GM12878 (cell line): Measurements from ENCODE around the gene IRF7. TPM values are rescaled to one million over a fixed set of nuclear protein-coding genes. Genes with fewer than 3 reads are reported as not detected.

ENCODE experiments used
- BCL3 ChIP-seq: IDR thresholded peaks from 2 replicates; pipeline ENCODE4 v1.6.1; 2011; ENCODE audit warnings: borderline replicate concordance, low read depth, mild to moderate bottlenecking, moderate library complexity, low read length; ENCODE audit not compliant: insufficient read depth, poor library complexity, severe bottlenecking
- BHLHE40 ChIP-seq, 2 experiments: fragments of 450-650 bp in 1 of 2; IDR thresholded peaks; 2 replicates each; pipeline ENCODE4 v1.6.1; 2011 to 2017; ENCODE audit warnings: low read depth in 2 of 2, borderline replicate concordance in 1 of 2, improper control_type of control experiment in 1 of 2, low read length in 1 of 2, mild to moderate bottlenecking in 1 of 2
- CHD2 ChIP-seq: IDR thresholded peaks from 2 replicates; pipeline ENCODE4 v1.6.1; 2011; ENCODE audit warnings: low read depth, low read length, improper control_type of control experiment, borderline replicate concordance
- CREM ChIP-seq: IDR thresholded peaks from 2 replicates; pipeline ENCODE4 v1.6.1; 2014; ENCODE audit warnings: antibody characterized with exemption, low read depth
- EED ChIP-seq: sonication (generic); IDR thresholded peaks from 2 replicates; pipeline ENCODE4 v1.6.1; 2016; ENCODE audit warnings: antibody characterized with exemption, low read depth
- ETV6 ChIP-seq, 2 experiments: fragments of 450-650 bp in 1 of 2; IDR thresholded peaks in 1 of 2; conservative IDR thresholded peaks in 1 of 2; 2 replicates each; pipeline ENCODE4 v1.6.1; 2014; ENCODE audit warnings: antibody characterized with exemption in 1 of 2, borderline replicate concordance in 1 of 2, low read depth in 1 of 2, mild to moderate bottlenecking in 1 of 2, moderate library complexity in 1 of 2
- GATAD2B ChIP-seq: fragments of 450-650 bp; conservative IDR thresholded peaks from 2 replicates; pipeline ENCODE4 v1.6.1; 2017; ENCODE audit warnings: low read depth, mild to moderate bottlenecking, moderate library complexity
- IKZF1 ChIP-seq: fragments of 450-650 bp; conservative IDR thresholded peaks from 2 replicates; pipeline ENCODE4 v1.6.1; 2017; ENCODE audit warnings: antibody characterized with exemption, mild to moderate bottlenecking
- IKZF2 ChIP-seq, 2 experiments: fragments of 450-650 bp; IDR thresholded peaks; 2 replicates each; pipeline ENCODE4 v1.6.1; 2017; ENCODE audit warnings: mild to moderate bottlenecking in 2 of 2, moderate library complexity in 2 of 2
- KDM1A ChIP-seq: fragments of 200-600 bp; sonication (generic); IDR thresholded peaks from 2 replicates; pipeline ENCODE4 v1.6.1; 2016; ENCODE audit warnings: borderline replicate concordance
- LARP7 ChIP-seq: fragments of 450-650 bp; IDR thresholded peaks from 2 replicates; pipeline ENCODE4 v1.6.1; 2017; ENCODE audit warnings: mild to moderate bottlenecking
- NRF1 ChIP-seq: conservative IDR thresholded peaks from 2 replicates; pipeline ENCODE4 v1.6.1; 2011; ENCODE audit warnings: mild to moderate bottlenecking, low read depth, low read length, improper control_type of control experiment
- POU2F2 ChIP-seq: IDR thresholded peaks from 3 replicates; pipeline ENCODE4 v1.6.1; 2011; ENCODE audit warnings: low read depth, mild to moderate bottlenecking, low read length, borderline replicate concordance
- RELB ChIP-seq: fragments of 450-650 bp; IDR thresholded peaks from 2 replicates; pipeline ENCODE4 v1.6.1; 2017; ENCODE audit warnings: low read depth, mild to moderate bottlenecking, moderate library complexity
- RFX5 ChIP-seq: IDR thresholded peaks from 2 replicates; pipeline ENCODE4 v1.6.1; 2011; ENCODE audit warnings: low read depth, low read length, improper control_type of control experiment
- SMAD5 ChIP-seq: IDR thresholded peaks from 2 replicates; pipeline ENCODE4 v1.6.1; 2016; ENCODE audit warnings: antibody characterized with exemption, low read depth
- TCF3 ChIP-seq: IDR thresholded peaks from 2 replicates; pipeline ENCODE4 v1.6.1; 2012; ENCODE audit warnings: low read depth, mild to moderate bottlenecking, low read length, borderline replicate concordance; ENCODE audit not compliant: insufficient read depth
- ZBED1 ChIP-seq: IDR thresholded peaks from 2 replicates; pipeline ENCODE4 v1.6.1; 2016; ENCODE audit warnings: borderline replicate concordance
- ZBTB33 ChIP-seq: fragments of 450-650 bp; IDR thresholded peaks from 2 replicates; pipeline ENCODE4 v1.6.1; 2017; ENCODE audit warnings: mild to moderate bottlenecking
- ZBTB40 ChIP-seq: fragments of 450-650 bp; IDR thresholded peaks from 2 replicates; pipeline ENCODE4 v1.6.1; 2016; ENCODE audit warnings: mild to moderate bottlenecking, moderate library complexity, borderline replicate concordance
- polyA plus RNA-seq, 11 experiments: library from polyadenylated mRNA; depleted of rRNA in 4 of 11; unstranded in 6 of 11; stranded (reverse) in 5 of 11; fragments of >200 nt; fragmentation: Nextera tagmentation in 4 of 11; fragmentation: Illumina TruSeq in 1 of 11; extraction: Ambion mirVana in 4 of 11; extraction: Trizol in 1 of 11; gene quantifications; 1 replicate in 1 of 11; 2 replicates in 10 of 11; pipeline versions ENCODE4 v1.2.1 to v1.2.3, GENCODE V29; 2011 to 2016; ENCODE audit warnings: inconsistent platforms in 2 of 11, missing spikeins in 2 of 11, low read depth in 1 of 11
- total RNA-seq, 4 experiments: library from RNA; depleted of rRNA in 3 of 4; stranded (reverse); fragments of >200 nt in 3 of 4; fragmentation: Illumina TruSeq in 1 of 4; extraction: Trizol in 1 of 4; gene quantifications; 2 replicates each; pipeline versions ENCODE4 v1.2.1 to v1.2.3, GENCODE V29; 2013 to 2021

IRF7 gene
- total and polyA plus RNA-seq, 10 of the 15 experiments (the other 5 are each of a cell fraction or from before 2014, with no cell fraction given) = 4.4 to 141 (median 67.6) TPM

- peak; percentile 85 for TF ChIP-seq RELB
- TF ChIP-seq SMAD5 = peak; percentile 92
- TF ChIP-seq IKZF2 (IDR thresholded peaks at IDR 0.05) = peak; percentile 20 to 55
- TF ChIP-seq BHLHE40 (IDR thresholded peaks at IDR 0.05; ENCODE audit: borderline replicate concordance in 1 of 2, low read depth in 2 of 2, low read length in 1 of 2) = peak; percentile 34 to 59; a peak in 1 of 4 replicates
- peak; percentile 76; the same call in 1 of the 2 replicates for TF ChIP-seq TCF3
- no peak for TF ChIP-seq ZBTB33
- peak; percentile 47; the same call in 1 of the 2 replicates for TF ChIP-seq CREM
- no peak for TF ChIP-seq RFX5
- TF ChIP-seq ZBED1 = no peak; the same call in 1 of the 2 replicates
- peak; percentile 67 for TF ChIP-seq CHD2
- TF ChIP-seq POU2F2 = peak; percentile 94; the same call in 2 of the 3 replicates
- peak; percentile 81; the same call in 1 of the 2 replicates for TF ChIP-seq ZBTB40
- peak; percentile 35; the same call in 1 of the 2 replicates for TF ChIP-seq GATAD2B
- peak; percentile 7; the same call in 1 of the 2 replicates for TF ChIP-seq EED
- peak; percentile 75 for TF ChIP-seq IKZF1
- no peak for TF ChIP-seq NRF1
- no peak for TF ChIP-seq KDM1A
- TF ChIP-seq LARP7 = peak; percentile 84
- TF ChIP-seq ETV6 (conservative IDR thresholded peaks at IDR 0.05 in 1 of 2, IDR thresholded peaks at IDR 0.05 in 1 of 2; ENCODE audit: borderline replicate concordance in 1 of 2, low read depth in 1 of 2) = peak in 1 of 2 experiments; percentile 58; a peak in 1 of 4 replicates
- peak; percentile 76 for TF ChIP-seq BCL3
Observed at GRCh38 chr11:615504-616319, at the start of gene IRF7 (continued).
